Smooth muscle cell (in vitro differentiated cells): ENCODE measurements around the gene CCL18. TPM values are rescaled to one million over a fixed set of nuclear protein-coding genes. Genes with fewer than 3 reads are reported as not detected.
"Not testable (repeated sequence)": the region's sequence is repeated elsewhere in the genome, so short reads cannot be mapped to it uniquely, and the experiment has no call there.

Experiments used
- DNase-seq: peaks from one replicate; lab custom pipeline; 2025; ENCODE audit not compliant: unreplicated experiment; lab: John Stamatoyannopoulos, UW
- H2AFZ ChIP-seq: fragments of 200-600 bp; sonication (generic); 2 replicates; pipeline ENCODE4 v1.6.0; 2016; ENCODE audit warnings: antibody characterized with exemption, low read depth, mild to moderate bottlenecking
- H3F3A ChIP-seq: fragments of 200-600 bp; sonication (generic); 2 replicates; pipeline ENCODE4 v1.6.0; 2017; ENCODE audit warnings: antibody characterized with exemption, low read depth
- H3K27ac ChIP-seq: fragments of 200-600 bp; sonication (generic); 2 replicates; pipeline ENCODE4 v1.5.1; 2016; ENCODE audit warnings: low read depth, mild to moderate bottlenecking
- H3K27me3 ChIP-seq: fragments of 200-600 bp; sonication (generic); 2 replicates; pipeline ENCODE4 v1.6.1; 2016; ENCODE audit warnings: low read depth, mild to moderate bottlenecking
- H3K36me3 ChIP-seq: fragments of 200-600 bp; sonication (generic); 2 replicates; pipeline ENCODE4 v1.5.1; 2016; ENCODE audit warnings: low read depth
- H3K4me1 ChIP-seq: fragments of 200-600 bp; sonication (generic); 2 replicates; pipeline ENCODE4 v1.5.1; 2016; ENCODE audit warnings: low read depth
- H3K4me2 ChIP-seq: fragments of 200-600 bp; sonication (generic); 2 replicates; pipeline ENCODE4 v1.6.0; 2016; ENCODE audit warnings: mild to moderate bottlenecking
- H3K4me3 ChIP-seq: fragments of 200-600 bp; sonication (generic); 2 replicates; pipeline ENCODE4 v1.5.1; 2016; ENCODE audit warnings: mild to moderate bottlenecking
- H3K79me2 ChIP-seq: fragments of 200-600 bp; sonication (generic); 2 replicates; pipeline ENCODE4 v1.6.0; 2016; ENCODE audit warnings: low read depth, mild to moderate bottlenecking
- H3K9ac ChIP-seq: fragments of 200-600 bp; sonication (generic); 2 replicates; pipeline ENCODE4 v1.6.0; 2016; ENCODE audit warnings: low read depth
- H3K9me3 ChIP-seq: fragments of 200-600 bp; sonication (generic); replicated peaks from 2 replicates; pipeline ENCODE4 v1.5.1; 2016; ENCODE audit warnings: low read depth
- H4K20me1 ChIP-seq: fragments of 200-600 bp; sonication (generic); 2 replicates; pipeline ENCODE4 v1.6.0; 2016; ENCODE audit warnings: low read depth
- WGBS: methylation state at CpG from one replicate; pipeline ENCODE4 v1.1.7; 2016; ENCODE audit warnings: low lambda C conversion rate; 5-methylcytosine and 5-hydroxymethylcytosine counted together
- polyA plus RNA-seq: library from polyadenylated mRNA; unstranded; fragments of >200 nt; fragmentation: Nextera tagmentation; extraction: Ambion mirVana; gene quantifications from 2 replicates; pipeline ENCODE4 v1.2.1, GENCODE V29; 2016
- total RNA-seq: library from RNA; depleted of rRNA; stranded (reverse); fragments of >200 nt; gene quantifications from 2 replicates; pipeline ENCODE4 v1.2.3, GENCODE V29; 2014
- TF ChIP-seq, protein P1 (sequence below): fragments of 200-600 bp; sonication (generic); IDR thresholded peaks from 2 replicates; pipeline ENCODE4 v1.5.1; 2017; ENCODE audit warnings: borderline replicate concordance, mild to moderate bottlenecking, antibody characterized with exemption; ENCODE audit not compliant: insufficient read depth, poor library complexity, severe bottlenecking

The CCL18 gene
- total and polyA plus RNA-seq, 2 experiments from 2014 or later: not detected

DNA sequence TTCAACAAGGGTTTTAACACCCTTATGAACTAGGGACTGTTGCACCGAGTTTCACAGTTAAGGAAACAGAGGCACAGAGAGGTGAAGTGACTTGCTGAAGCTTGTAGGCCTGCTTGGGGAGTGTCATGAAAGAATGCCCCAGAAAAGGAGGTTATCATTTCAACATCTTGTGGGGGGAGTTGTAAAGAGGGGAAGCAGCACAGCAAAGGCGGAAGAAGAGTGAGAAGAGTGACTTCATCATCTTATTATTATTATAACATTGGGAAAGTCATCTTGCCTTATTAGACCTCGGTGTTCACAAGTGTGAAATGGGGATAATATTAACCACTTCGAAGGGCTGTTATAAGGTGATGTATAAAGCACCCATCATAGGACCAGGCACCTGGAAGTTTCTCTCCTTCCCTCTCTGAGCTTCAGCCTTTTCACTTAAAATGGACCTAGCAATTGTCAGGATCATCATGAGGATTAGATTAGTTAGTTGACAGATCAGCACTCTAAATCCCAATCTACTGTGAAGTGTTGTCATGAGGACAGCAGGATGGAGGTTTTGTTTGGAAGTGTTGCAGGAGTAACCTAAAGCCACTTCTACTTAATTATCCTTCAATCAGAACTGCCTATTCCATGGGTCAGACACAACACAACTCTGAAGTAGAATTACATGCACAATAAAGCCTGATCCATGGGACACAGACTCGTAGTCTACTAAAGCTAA lies 41.9 kb downstream of the CCL18 start:
- Histone ChIP-seq H4K20me1 (no peaks in the 10 kb centered on the region), H3K4me1 (no peaks in the 10 kb centered on the region), H3K4me3 (no peak overlapping the region), H3K36me3 (no peaks in the 10 kb centered on the region), H3F3A (no peaks in the 10 kb centered on the region), H3K27ac (no peak overlapping the region), H3K4me2 (no peak overlapping the region), H3K9ac (no peak overlapping the region), H2AFZ (no peak overlapping the region), H3K9me3 (no peaks in the 10 kb centered on the region), H3K27me3 (peaks cover 5% of the 10 kb centered on the region), H3K79me2 (no peaks in the 10 kb centered on the region)
- TF ChIP-seq, protein P1, sequence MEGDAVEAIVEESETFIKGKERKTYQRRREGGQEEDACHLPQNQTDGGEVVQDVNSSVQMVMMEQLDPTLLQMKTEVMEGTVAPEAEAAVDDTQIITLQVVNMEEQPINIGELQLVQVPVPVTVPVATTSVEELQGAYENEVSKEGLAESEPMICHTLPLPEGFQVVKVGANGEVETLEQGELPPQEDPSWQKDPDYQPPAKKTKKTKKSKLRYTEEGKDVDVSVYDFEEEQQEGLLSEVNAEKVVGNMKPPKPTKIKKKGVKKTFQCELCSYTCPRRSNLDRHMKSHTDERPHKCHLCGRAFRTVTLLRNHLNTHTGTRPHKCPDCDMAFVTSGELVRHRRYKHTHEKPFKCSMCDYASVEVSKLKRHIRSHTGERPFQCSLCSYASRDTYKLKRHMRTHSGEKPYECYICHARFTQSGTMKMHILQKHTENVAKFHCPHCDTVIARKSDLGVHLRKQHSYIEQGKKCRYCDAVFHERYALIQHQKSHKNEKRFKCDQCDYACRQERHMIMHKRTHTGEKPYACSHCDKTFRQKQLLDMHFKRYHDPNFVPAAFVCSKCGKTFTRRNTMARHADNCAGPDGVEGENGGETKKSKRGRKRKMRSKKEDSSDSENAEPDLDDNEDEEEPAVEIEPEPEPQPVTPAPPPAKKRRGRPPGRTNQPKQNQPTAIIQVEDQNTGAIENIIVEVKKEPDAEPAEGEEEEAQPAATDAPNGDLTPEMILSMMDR: no peak
- DNase-seq: no peak
- WGBS: 90% methylated on average over 5 of the region's 5 CpGs

DNA sequence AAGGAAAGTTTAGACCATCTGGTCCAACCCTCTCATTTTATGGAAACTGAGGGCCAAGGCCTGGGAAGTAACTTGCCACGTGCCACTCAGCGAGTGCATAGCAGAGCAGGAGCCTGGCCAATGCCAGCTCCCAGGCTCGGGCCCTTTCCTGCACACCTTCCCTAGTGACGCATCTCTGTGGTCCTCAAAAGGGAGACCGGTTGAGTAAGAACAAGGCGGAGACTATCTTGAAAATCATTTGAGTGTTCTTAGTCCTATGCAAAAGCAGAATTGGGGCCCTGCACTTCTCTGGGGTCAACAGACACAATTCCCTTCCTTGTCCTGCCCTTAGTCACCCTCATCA lies 42.4 kb downstream of the CCL18 start:
- no peak overlapping the region for H3K27ac ChIP-seq
- no peaks in the 10 kb centered on the region for H3K4me1 ChIP-seq
- TF ChIP-seq, protein P1: no peak
- H3K27me3 ChIP-seq: peaks cover 5% of the 10 kb centered on the region
- DNase-seq: no peak
- H3F3A ChIP-seq: no peaks in the 10 kb centered on the region
- H3K4me3 ChIP-seq: no peak overlapping the region
- WGBS: 83% methylated on average over 6 of the region's 6 CpGs
- no peaks in the 10 kb centered on the region for H3K9me3 ChIP-seq
- H3K79me2 ChIP-seq: no peaks in the 10 kb centered on the region
- H3K9ac ChIP-seq: no peak overlapping the region
- no peaks in the 10 kb centered on the region for H4K20me1 ChIP-seq
- H3K36me3 ChIP-seq: no peaks in the 10 kb centered on the region
- no peak overlapping the region for H2AFZ ChIP-seq
- no peak overlapping the region for H3K4me2 ChIP-seq

GRCh38 chr17:36107660-36108059 lies 43.6 kb downstream of the CCL18 start:
- 98% methylated on average over 3 of the region's 3 CpGs for WGBS
- Histone ChIP-seq H3K4me2 (no peak overlapping the region), H3K4me1 (no peaks in the 10 kb centered on the region), H3F3A (no peaks in the 10 kb centered on the region), H3K27ac (no peak overlapping the region), H3K79me2 (no peaks in the 10 kb centered on the region), H3K9ac (no peak overlapping the region), H3K36me3 (no peaks in the 10 kb centered on the region), H3K27me3 (peaks cover 5% of the 10 kb centered on the region), H2AFZ (no peak overlapping the region), H3K9me3 (no peaks in the 10 kb centered on the region), H3K4me3 (no peak overlapping the region), H4K20me1 (no peaks in the 10 kb centered on the region)
- no peak for DNase-seq
- TF ChIP-seq, protein P1: no peak

- DNase-seq, H2AFZ ChIP-seq, H3K9ac ChIP-seq, H4K20me1 ChIP-seq, H3F3A ChIP-seq, H3K79me2 ChIP-seq, H3K27me3 ChIP-seq, H3K36me3 ChIP-seq, H3K4me3 ChIP-seq, H3K9me3 ChIP-seq, H3K4me2 ChIP-seq, H3K27ac ChIP-seq, H3K4me1 ChIP-seq: not testable (repeated sequence)
- 85% methylated on average over 5 of the region's 5 CpGs for WGBS
Measured at GRCh38 chr17:36108265-36108664, 44.2 kb downstream of the CCL18 start.
